Gastrocnemius medialis (tissue), 4 donors: ENCODE results near the gene KLF7.

Experiments
- POLR2A ChIP-seq, 2 donors: fragments of 450-650 bp; IDR thresholded peaks; one replicate each; pipeline ENCODE4 v1.6.1; 2017; ENCODE audit warnings: antibody characterized with exemption in 2 of 2, mild to moderate bottlenecking in 2 of 2, moderate library complexity in 2 of 2
- TF ChIP-seq, protein P1 (sequence below), 5 experiments: fragments of 450-650 bp in 3 of 5; fragments of 200-600 bp in 2 of 5; sonication (generic) in 2 of 5; IDR thresholded peaks in 4 of 5; conservative IDR thresholded peaks in 1 of 5; 1 replicate in 4 of 5; 2 replicates in 1 of 5; pipeline ENCODE4 v1.5.1; 2016 to 2019; ENCODE audit warnings: antibody characterized with exemption in 5 of 5, mild to moderate bottlenecking in 3 of 5, moderate library complexity in 3 of 5

DNA sequence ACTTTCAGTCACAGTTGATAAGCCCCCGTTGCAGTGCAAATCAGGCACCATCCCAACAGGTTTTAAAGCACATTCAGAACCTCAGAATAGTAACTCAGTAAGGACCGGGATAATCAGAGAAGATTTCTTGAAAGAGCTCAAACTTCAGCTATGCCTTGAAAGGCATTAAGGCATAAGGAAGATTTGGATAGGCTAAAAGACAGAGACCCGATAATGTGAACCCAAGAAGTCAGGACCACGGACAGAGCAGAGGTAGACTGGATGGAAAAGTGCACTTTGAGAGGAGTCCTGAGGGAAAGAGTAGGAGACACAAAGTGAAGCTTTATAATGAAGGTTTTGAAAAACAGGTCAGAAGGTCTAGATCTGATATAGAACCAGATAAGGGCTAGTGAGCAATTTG, 36.9 kb upstream of the KLF7 start:
- TF ChIP-seq, protein P1, sequence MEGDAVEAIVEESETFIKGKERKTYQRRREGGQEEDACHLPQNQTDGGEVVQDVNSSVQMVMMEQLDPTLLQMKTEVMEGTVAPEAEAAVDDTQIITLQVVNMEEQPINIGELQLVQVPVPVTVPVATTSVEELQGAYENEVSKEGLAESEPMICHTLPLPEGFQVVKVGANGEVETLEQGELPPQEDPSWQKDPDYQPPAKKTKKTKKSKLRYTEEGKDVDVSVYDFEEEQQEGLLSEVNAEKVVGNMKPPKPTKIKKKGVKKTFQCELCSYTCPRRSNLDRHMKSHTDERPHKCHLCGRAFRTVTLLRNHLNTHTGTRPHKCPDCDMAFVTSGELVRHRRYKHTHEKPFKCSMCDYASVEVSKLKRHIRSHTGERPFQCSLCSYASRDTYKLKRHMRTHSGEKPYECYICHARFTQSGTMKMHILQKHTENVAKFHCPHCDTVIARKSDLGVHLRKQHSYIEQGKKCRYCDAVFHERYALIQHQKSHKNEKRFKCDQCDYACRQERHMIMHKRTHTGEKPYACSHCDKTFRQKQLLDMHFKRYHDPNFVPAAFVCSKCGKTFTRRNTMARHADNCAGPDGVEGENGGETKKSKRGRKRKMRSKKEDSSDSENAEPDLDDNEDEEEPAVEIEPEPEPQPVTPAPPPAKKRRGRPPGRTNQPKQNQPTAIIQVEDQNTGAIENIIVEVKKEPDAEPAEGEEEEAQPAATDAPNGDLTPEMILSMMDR (IDR thresholded peaks at IDR 0.05 in 4 of 5, conservative IDR thresholded peaks at IDR 0.05 in 1 of 5): no peak
- TF ChIP-seq POLR2A (IDR thresholded peaks at IDR 0.05): no peak
